C4-2B (cell line): ENCODE results near the gene WDR4.

ENCODE experiments used
- ZFX ChIP-seq: fragments of 450-650 bp; IDR thresholded peaks from 2 replicates; pipeline ENCODE4 v1.6.1; 2017
- TF ChIP-seq, protein P1 (sequence below): fragments of 450-650 bp; conservative IDR thresholded peaks from 2 replicates; pipeline ENCODE4 v1.5.1; 2017; ENCODE audit warnings: mild to moderate bottlenecking

DNA sequence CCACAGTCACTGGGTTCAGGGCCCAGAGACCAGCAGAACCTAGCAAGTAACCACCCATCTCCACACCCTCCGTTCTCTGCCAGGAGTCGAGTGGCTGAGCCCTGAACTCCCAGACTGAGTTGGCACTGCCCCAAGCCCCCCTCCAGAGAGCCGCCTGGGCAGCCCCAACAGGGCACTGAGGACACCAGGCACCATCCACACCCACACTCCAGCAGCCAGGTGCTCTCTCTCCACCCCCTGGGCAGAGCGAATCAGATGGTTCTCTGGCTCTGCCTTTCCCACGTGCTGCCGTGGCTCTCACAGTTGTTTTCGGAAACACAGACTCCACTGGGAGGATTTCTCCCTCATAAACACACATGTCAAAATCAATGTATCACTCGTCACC, 13.6 kb downstream of the WDR4 start:
- TF ChIP-seq, protein P1, sequence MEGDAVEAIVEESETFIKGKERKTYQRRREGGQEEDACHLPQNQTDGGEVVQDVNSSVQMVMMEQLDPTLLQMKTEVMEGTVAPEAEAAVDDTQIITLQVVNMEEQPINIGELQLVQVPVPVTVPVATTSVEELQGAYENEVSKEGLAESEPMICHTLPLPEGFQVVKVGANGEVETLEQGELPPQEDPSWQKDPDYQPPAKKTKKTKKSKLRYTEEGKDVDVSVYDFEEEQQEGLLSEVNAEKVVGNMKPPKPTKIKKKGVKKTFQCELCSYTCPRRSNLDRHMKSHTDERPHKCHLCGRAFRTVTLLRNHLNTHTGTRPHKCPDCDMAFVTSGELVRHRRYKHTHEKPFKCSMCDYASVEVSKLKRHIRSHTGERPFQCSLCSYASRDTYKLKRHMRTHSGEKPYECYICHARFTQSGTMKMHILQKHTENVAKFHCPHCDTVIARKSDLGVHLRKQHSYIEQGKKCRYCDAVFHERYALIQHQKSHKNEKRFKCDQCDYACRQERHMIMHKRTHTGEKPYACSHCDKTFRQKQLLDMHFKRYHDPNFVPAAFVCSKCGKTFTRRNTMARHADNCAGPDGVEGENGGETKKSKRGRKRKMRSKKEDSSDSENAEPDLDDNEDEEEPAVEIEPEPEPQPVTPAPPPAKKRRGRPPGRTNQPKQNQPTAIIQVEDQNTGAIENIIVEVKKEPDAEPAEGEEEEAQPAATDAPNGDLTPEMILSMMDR, result no peak
- TF ChIP-seq ZFX, result no peak
